MCF 10A (cell line): ENCODE measurements around the gene SPNS3. TPM values are rescaled to one million over a fixed set of nuclear protein-coding genes. Genes with fewer than 3 reads are reported as not detected.

Source experiments
- BruUV-seq: library from RNA; stranded (reverse); fragments of 400-500 nt; replicated peaks from 2 replicates; lab custom pipeline; 2021; lab: Mats Ljungman, UMichigan
- CTCF ChIA-PET: fragments of 300-600 bp; sonication (Branson Sonifier 250); formaldehyde crosslinking; extraction: SDS; loops from one replicate; lab custom pipeline; 2021; ENCODE audit warnings: antibody characterized with exemption, inconsistent platforms; lab: Yijun Ruan, JAX
- POLR2A ChIA-PET: fragments of 300-600, 350-650 bp; sonication (Branson Sonifier 250); formaldehyde crosslinking; extraction: SDS; loops from one replicate; lab custom pipeline; 2020; ENCODE audit warnings: antibody characterized with exemption, inconsistent platforms; lab: Yijun Ruan, JAX
- DNase-seq: peaks from one replicate; pipeline ENCODE4 v3.0.0-alpha.2; 2018; ENCODE audit not compliant: unreplicated experiment
- H3K27ac Mint-ChIP-seq: one replicate; pipeline ENCODE4 v1.8.0; 2022; ENCODE audit warnings: mild to moderate bottlenecking, low read depth, mixed read lengths; ENCODE audit not compliant: unreplicated experiment
- H3K27me3 Mint-ChIP-seq: one replicate; pipeline ENCODE4 v1.8.0; 2022; ENCODE audit warnings: mixed read lengths; ENCODE audit not compliant: insufficient read depth, unreplicated experiment
- H3K36me3 Mint-ChIP-seq: one replicate; pipeline ENCODE4 v1.8.0; 2022; ENCODE audit warnings: mild to moderate bottlenecking, moderate library complexity, mixed read lengths; ENCODE audit not compliant: insufficient read depth, unreplicated experiment
- H3K4me1 Mint-ChIP-seq: one replicate; pipeline ENCODE4 v1.8.0; 2022; ENCODE audit warnings: mixed read lengths; ENCODE audit not compliant: insufficient read depth, unreplicated experiment
- H3K4me3 Mint-ChIP-seq: one replicate; pipeline ENCODE4 v1.8.0; 2022; ENCODE audit warnings: mild to moderate bottlenecking, moderate library complexity, mixed read lengths; ENCODE audit not compliant: unreplicated experiment
- H3K9me3 Mint-ChIP-seq: one replicate; pipeline ENCODE4 v1.8.0; 2022; ENCODE audit warnings: mixed read lengths; ENCODE audit not compliant: unreplicated experiment
- intact Hi-C: fragments of 100-400 bp; cut with micrococcal nuclease; formaldehyde crosslinking; loops from 2 replicates; pipeline ENCODE4 v1.14.1; 2022
- total RNA-seq: library from RNA; stranded (reverse); gene quantifications from 2 replicates; pipeline ENCODE4 v1.2.3, GENCODE V29; 2022
- TF ChIP-seq, protein P1 (sequence below): fragments of 200-600 bp; IDR thresholded peaks from one replicate; pipeline ENCODE4 v1.8.0; 2022; ENCODE audit warnings: antibody characterized with exemption, mild to moderate bottlenecking; ENCODE audit not compliant: unreplicated experiment

The SPNS3 gene
- total RNA-seq, 1 experiment from 2014 or later = not detected

GRCh38 chr17:4438162-4438944 lies 4.6 kb downstream of the SPNS3 start:
- no peak overlapping the region for H3K4me3 Mint-ChIP-seq
- ChIA-PET CTCF (interaction anchor here (0.5 kb wide), 1 partner anchor 615 kb away, joined by 6 read pairs; no protein-coding TSS in a partner anchor), POLR2A (no interaction called here)
- no peak for DNase-seq
- H3K4me1 Mint-ChIP-seq = no peaks in the 10 kb centered on the region
- intact Hi-C loops = no loop called here
- TF ChIP-seq, protein P1, sequence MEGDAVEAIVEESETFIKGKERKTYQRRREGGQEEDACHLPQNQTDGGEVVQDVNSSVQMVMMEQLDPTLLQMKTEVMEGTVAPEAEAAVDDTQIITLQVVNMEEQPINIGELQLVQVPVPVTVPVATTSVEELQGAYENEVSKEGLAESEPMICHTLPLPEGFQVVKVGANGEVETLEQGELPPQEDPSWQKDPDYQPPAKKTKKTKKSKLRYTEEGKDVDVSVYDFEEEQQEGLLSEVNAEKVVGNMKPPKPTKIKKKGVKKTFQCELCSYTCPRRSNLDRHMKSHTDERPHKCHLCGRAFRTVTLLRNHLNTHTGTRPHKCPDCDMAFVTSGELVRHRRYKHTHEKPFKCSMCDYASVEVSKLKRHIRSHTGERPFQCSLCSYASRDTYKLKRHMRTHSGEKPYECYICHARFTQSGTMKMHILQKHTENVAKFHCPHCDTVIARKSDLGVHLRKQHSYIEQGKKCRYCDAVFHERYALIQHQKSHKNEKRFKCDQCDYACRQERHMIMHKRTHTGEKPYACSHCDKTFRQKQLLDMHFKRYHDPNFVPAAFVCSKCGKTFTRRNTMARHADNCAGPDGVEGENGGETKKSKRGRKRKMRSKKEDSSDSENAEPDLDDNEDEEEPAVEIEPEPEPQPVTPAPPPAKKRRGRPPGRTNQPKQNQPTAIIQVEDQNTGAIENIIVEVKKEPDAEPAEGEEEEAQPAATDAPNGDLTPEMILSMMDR = no peak
- H3K36me3 Mint-ChIP-seq = no peaks in the 10 kb centered on the region
- peaks cover 15% of the 10 kb centered on the region for H3K27me3 Mint-ChIP-seq
- H3K27ac Mint-ChIP-seq = no peak overlapping the region
- no TSS peak for BruUV-seq
- no peaks in the 10 kb centered on the region for H3K9me3 Mint-ChIP-seq

DNA sequence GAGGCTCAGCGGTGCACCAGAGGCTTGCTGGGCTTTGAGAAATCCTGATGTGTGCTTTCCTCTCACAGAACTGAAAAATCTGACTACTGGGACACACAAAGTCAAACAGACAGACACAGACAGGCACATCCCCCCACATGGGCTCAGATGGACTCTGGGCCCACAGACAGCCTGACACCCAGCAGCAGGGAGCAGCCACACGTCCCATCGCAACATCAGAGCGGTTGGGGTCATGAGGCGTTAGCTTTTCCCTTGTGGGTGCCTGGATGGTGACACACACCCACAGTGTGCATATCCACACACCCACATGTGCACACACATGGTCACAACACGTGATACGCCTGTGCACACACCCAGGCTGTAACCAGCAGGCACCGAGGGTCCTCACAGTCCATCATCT lies 6.3 kb downstream of the SPNS3 start:
- no peak for DNase-seq
- TF ChIP-seq, protein P1 = no peak
- intact Hi-C loops = no loop called here
- no peaks in the 10 kb centered on the region for H3K36me3 Mint-ChIP-seq
- H3K27me3 Mint-ChIP-seq = peaks cover 15% of the 10 kb centered on the region
- H3K27ac Mint-ChIP-seq = no peak overlapping the region
- POLR2A ChIA-PET = no interaction called here
- BruUV-seq = no TSS peak
- H3K4me1 Mint-ChIP-seq = peaks cover 5% of the 10 kb centered on the region
- CTCF ChIA-PET = no interaction called here
- H3K4me3 Mint-ChIP-seq = no peak overlapping the region
- H3K9me3 Mint-ChIP-seq = no peaks in the 10 kb centered on the region

DNA sequence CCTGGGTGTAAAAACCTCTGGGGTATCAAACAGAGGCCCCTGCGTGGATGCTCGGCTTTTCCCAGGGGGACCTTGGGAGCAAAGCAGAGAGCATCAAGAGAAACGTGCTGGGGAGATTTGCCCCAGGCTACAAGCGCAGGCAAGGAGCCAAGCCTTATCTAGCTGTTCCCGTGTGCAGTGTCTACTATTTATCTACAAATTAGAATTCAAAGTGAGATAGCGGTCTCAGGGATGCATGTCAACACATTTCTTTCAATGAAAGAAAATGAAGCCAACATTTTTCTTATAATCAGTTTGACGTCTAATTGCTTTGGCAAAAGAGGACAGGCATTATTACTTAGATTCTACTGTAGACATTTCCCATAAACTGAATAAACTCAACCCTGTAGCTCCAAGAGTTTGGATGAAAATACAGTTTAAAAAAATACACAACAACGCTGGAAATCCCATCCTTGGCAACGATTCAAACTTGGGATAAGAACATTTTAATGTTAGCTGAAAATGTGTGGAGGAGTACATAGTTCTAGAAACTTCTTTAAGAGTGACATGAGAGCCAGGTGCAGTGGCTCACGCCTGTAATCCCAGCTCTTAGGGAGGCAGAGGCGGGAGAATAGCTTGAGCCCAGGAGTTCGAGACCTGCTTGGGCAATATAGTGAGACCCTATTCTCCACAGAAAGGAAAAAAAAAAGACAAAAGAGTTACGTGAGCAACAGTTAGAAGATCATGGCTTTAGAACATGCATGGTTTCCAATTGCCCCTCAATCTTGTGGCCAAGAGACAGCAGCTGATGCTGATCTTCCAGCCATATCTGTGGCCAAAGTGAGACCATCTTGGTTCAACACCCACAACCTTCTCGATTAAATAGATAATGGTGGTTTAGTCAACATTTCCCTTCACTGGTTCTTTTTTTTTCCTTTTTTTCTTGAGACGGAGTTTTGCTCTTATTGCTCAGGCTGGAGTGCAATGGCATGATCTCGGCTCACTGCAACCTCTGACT lies 7.2 kb downstream of the SPNS3 start:
- BruUV-seq = no TSS peak
- DNase-seq = no peak
- Mint-ChIP-seq H3K27me3 (peaks cover 15% of the 10 kb centered on the region), H3K36me3 (no peaks in the 10 kb centered on the region), H3K4me3 (no peak overlapping the region), H3K9me3 (no peaks in the 10 kb centered on the region), H3K4me1 (peaks cover 5% of the 10 kb centered on the region), H3K27ac (no peak overlapping the region)
- TF ChIP-seq, protein P1 = no peak
- CTCF ChIA-PET = no interaction called here
- POLR2A ChIA-PET = interaction anchor here (0.7 to 1.0 kb wide), 2 partner anchors 9 to 140 kb away, joined by 3 to 4 read pairs; no protein-coding TSS in a partner anchor
- intact Hi-C loops = no loop called here

DNA sequence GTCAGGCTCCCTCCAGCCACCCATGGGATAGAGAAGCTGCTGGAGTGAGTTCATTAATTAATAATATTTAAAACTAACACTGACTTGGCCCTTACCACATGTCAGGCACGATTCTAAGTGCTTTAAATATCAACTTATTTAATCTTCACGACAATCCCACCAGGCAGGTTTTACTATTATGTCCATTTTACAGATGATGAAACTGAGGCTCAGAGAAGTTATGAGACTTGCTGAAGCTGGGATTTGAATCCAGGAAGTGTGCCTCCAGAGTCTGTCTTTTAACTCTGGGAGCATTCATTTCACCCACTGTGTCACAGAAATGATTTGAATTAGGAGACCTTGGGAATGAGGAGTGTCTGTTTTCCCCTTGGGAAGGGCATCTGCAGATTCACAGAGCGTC lies 8.8 kb downstream of the SPNS3 start:
- no TSS peak for BruUV-seq
- Mint-ChIP-seq H3K36me3 (no peaks in the 10 kb centered on the region), H3K4me3 (no peak overlapping the region), H3K27me3 (peaks cover 15% of the 10 kb centered on the region), H3K9me3 (no peaks in the 10 kb centered on the region), H3K4me1 (peaks cover 5% of the 10 kb centered on the region), H3K27ac (no peak overlapping the region)
- CTCF ChIA-PET = no interaction called here
- TF ChIP-seq, protein P1 = no peak
- intact Hi-C loops = no loop called here
- POLR2A ChIA-PET = no interaction called here
- no peak for DNase-seq
